ENCODE results near the gene KRT74.

The KRT74 gene

DNA sequence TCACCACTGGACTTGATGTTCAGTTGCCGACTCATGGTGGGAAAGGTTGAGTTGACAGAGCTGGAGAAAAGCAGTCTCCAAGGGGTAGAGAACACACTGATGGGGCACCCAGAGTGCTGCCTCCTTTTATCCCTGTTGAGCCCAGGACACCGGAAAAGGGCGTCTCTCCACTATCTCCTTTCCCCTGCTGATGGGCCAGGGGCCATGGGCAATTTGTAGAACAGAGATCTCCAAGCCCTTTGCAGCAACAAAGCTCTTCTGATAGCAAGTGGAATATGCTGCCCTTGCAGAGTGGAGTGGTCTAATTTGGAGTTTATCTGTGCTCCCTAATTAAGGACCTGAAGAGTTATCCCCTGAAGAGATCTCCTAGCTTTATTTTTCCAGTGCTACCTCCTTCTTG is at the start of gene KRT74:
Gene KRT74 (minus strand): TSS at position 101 of the 400 bp plus-strand sequence. CDS start 66 bp downstream, at position 35.
- Mint-ChIP-seq H3K27me3 (peaks cover 10 to 23% of the 10 kb centered on the region in 2 donors), H3K27ac (no peak within 1 kb of the TSS), H3K36me3 (no peaks in the 10 kb centered on the region), H3K9me3 (no peaks in the 10 kb centered on the region), H3K4me3 (no peak within 1 kb of the TSS), H3K4me1 (no peaks in the 10 kb centered on the region)
- DNase-seq (no peak), ATAC-seq (replicated peaks) (no peak)

DNA sequence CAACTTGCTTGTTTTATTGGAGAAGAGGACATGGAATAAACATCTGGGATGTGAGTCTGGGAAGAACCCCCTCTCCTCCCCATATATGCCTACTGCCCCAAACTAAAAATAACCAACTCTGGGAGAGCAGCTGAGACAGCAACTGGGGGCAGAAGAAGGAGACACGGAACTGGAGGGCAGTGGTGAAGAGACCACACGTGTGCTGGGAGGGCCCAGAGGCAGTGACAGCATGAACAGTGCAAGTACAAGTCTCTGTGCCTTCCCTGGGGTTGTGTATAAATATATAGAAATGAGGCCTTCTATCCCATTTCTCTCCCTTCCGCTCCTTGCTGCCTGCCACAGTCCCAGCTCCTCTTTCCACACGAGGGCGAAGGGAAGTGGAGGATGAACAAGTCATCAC is 48.7 kb upstream of the KRT74 start:
- H3K9me3 Mint-ChIP-seq = peaks cover 0 to 8% of the 10 kb centered on the region in 2 donors
- no peak overlapping the region for H3K27ac Mint-ChIP-seq
- peaks cover 16 to 19% of the 10 kb centered on the region in 2 donors for H3K27me3 Mint-ChIP-seq
- no peaks in the 10 kb centered on the region for H3K4me1 Mint-ChIP-seq
- H3K36me3 Mint-ChIP-seq = no peaks in the 10 kb centered on the region
- H3K4me3 Mint-ChIP-seq = no peak overlapping the region
- no peak for ATAC-seq (replicated peaks)
- no peak for DNase-seq

DNA sequence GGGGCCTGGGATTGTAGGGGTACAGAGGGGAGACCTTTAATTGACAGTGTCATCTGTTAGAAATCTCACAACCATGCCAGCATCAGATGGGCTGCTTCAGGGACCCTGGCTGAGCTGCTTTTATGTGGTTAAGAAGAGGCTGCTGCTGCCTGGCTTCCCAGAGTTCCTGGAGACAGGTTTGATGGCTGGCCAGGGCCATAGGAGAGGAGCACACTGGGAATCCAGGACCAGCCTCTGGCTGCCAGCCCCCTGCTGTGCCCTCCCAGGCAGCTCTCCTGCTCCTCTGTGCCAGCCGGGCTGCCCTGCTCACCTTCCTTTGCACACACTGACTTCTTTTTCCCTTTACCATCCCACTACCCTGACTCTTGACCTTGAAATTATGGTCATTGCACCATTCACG is 45.2 kb upstream of the KRT74 start:
- Mint-ChIP-seq H3K36me3 (no peaks in the 10 kb centered on the region), H3K9me3 (peaks cover 0 to 8% of the 10 kb centered on the region in 2 donors), H3K4me1 (no peaks in the 10 kb centered on the region), H3K4me3 (no peak overlapping the region), H3K27ac (no peak overlapping the region), H3K27me3 (peaks cover 21 to 26% of the 10 kb centered on the region in 2 donors)
- ATAC-seq (replicated peaks) (no peak), DNase-seq (no peak)

DNA sequence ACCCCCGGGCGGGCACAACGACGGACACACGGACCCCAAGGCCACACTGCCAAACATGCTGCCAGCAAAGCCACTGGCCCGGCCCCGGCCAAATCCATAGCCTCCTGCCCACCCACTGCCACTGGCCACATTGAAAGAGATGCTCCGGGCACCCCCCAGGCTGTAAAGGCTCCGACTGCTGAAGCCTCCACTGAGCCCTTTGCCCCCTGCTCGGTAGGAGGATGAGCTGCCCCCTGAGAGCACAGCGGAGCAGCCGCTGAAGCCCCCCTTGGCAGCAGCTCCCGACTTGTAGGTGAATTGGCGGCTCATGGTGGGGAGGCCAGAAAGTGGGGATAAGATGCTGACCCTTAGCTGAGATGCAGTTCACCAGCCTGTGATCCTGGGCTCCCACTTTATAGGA is 44.6 kb upstream of the KRT74 start, which contains the start of gene KRT73:
Gene KRT73 (minus strand): TSS at position 344 of the 400 bp plus-strand sequence. CDS start 35 bp downstream, at position 309.
- ATAC-seq (replicated peaks) (no peak), DNase-seq (no peak)
- no peak within 1 kb of the TSS for H3K27ac Mint-ChIP-seq
- H3K4me3 Mint-ChIP-seq = no peak within 1 kb of the TSS
- no peaks in the 10 kb centered on the region for H3K36me3 Mint-ChIP-seq
- no peaks in the 10 kb centered on the region for H3K4me1 Mint-ChIP-seq
- peaks cover 0 to 7% of the 10 kb centered on the region in 2 donors for H3K9me3 Mint-ChIP-seq
- peaks cover 21 to 26% of the 10 kb centered on the region in 2 donors for H3K27me3 Mint-ChIP-seq

DNA sequence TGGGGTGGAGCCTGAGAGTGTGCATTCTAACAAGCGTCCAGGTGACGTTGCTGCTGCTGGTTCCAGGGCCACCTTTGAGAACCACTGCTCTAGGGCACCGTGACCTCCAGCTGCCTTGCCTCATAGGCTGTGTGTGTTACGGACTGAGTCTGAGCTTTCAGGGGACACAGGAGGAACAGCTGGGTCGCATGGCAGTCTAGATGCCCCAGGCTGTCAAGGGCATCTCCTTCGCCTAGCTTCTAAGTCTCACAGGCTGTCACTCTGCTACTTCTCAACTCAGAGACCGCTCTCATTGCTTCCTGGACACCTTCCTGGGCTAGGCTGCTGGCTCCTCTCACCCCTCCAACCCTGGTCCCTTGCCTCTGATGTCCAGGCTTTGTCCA is 43.8 kb upstream of the KRT74 start:
- peaks cover 21 to 22% of the 10 kb centered on the region in 2 donors for H3K27me3 Mint-ChIP-seq
- H3K4me1 Mint-ChIP-seq = no peaks in the 10 kb centered on the region
- H3K27ac Mint-ChIP-seq = no peak overlapping the region
- DNase-seq = no peak
- no peak overlapping the region for H3K4me3 Mint-ChIP-seq
- H3K9me3 Mint-ChIP-seq = no peaks in the 10 kb centered on the region
- no peaks in the 10 kb centered on the region for H3K36me3 Mint-ChIP-seq
- ATAC-seq (replicated peaks) = no peak

DNA sequence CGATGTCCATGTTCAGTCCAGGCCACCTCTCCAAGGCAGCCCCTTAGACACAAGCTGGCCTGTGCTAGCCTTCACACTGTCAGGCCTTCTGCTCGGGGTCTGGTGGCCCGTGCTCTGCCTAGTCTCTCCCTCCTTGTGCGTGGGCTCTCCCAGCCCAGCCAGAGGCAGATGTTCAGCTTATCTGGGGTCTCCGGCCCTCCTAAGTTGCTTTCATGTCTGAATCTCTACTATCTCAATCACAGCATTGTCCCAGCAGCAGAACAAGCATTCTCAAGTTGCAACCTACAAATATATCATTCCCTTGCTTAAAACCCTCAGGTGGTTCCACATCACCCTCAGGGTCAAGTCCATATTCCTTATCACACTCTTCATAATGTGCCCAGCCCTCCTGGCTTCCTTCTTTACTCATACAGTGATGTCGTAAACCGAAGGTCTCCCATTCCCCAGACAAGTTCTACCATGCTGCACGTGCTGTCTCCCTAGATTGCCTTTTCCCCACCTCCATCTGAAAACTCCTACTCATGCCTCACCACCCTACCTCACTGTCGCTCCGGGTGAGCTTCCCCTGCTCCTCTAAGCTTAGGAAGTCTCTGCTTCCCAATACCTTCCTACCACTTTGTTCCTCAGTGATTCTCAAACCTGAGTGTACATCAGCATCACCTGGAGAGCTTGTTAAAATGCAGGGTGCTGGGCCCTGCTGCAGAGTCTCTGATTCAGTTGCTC is 43.2 kb upstream of the KRT74 start:
- no peak for ATAC-seq (replicated peaks)
- DNase-seq = no peak
- Mint-ChIP-seq H3K9me3 (no peaks in the 10 kb centered on the region), H3K27ac (no peak overlapping the region), H3K36me3 (no peaks in the 10 kb centered on the region), H3K4me1 (no peaks in the 10 kb centered on the region), H3K4me3 (no peak overlapping the region), H3K27me3 (peaks cover 22 to 24% of the 10 kb centered on the region in 2 donors)

DNA sequence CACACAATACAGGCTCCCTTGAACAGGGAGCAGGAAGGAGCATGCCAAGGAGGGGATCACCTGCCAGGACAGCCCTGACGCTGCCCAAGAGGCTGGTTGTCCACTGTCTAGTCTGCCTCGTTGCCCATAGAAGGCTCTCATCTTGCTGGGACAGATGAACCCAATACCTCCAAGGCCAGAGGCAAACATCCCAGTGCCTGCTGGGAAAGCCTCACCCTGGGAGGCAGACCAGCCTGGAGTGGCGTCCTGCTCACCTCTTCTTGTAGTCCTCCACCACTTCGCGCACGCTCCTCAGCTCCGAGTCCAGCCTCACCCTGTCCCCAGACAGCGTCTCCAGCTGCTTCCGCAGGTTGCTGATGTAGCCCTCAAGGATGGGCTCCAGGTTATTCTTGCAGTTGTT is 42.3 kb upstream of the KRT74 start:
- ATAC-seq (replicated peaks) (no peak), DNase-seq (no peak)
- H3K27ac Mint-ChIP-seq = no peak overlapping the region
- no peaks in the 10 kb centered on the region for H3K4me1 Mint-ChIP-seq
- peaks cover 25 to 26% of the 10 kb centered on the region in 2 donors for H3K27me3 Mint-ChIP-seq
- no peak overlapping the region for H3K4me3 Mint-ChIP-seq
- H3K36me3 Mint-ChIP-seq = no peaks in the 10 kb centered on the region
- H3K9me3 Mint-ChIP-seq = no peaks in the 10 kb centered on the region

DNA sequence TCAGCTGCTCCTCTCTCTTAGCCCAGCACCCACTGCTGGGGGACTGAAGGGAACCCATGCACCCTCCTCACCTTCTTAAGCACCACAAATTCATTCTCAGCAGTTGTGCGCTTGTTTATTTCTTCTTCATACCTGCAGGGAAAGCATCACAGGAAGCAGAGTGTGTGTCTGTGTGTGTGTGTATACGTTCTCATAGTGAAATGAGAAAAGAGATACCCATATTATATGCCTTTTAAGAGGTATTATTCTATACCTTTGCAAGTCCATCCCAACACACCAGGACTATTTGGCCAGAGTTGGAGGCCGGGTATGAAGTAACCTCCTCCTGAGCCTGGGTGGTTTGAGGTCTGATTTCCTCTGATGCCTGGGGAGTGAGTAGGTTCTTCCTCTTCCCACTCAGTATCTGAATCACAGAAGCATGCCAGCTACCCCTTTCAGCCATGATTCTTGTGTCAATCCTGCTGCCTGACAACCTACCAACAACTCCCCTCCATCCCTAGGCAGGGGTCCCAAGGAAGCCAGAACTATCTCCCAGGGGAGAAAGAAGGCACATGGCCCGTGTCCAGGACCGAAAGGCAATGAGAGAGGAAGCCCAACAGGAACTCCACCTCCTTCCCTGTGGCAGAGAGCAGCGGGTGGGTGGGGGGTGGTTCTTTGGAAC is 41.7 kb upstream of the KRT74 start:
- no peak for ATAC-seq (replicated peaks)
- Mint-ChIP-seq H3K4me3 (no peak overlapping the region), H3K36me3 (no peaks in the 10 kb centered on the region)

DNA sequence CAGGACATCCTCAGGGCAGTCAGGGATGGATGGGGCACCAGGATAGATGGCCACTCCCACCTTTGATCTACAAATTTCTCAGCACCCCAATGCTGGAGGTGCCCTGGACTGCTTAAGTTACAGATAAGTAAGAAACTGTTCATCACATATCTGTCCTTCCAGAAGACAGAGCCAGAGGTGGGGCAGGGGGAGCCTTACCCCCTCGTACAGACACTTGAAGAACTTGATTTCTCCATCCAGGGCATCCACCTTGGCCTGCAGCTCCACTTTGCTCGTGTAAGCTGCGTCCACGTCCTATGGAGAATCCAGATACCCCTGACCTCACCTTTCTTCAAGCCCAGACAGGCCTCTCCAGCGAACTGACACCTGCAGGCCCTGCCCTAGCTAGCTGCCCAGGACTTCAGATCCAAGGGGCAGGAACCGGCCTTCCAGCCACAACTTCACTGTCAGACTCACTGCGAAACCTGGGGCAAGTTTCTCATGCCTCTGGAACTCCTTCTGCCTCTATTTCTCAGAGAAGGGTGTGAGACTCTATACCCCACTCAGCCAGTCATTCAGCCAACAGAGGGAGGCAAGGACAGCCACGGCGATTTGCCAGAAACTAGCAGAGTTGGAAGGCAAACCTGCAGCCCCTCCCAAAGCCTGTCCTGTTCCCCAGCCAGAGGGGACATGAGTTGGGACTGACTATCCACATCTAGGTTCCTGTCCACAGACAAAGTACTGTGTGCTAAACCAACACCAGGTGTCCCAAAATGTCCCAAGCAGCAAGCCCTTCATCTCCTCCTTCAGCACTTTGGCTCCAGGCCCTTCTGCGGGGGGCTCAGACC is 41.0 kb upstream of the KRT74 start:
- no peak overlapping the region for H3K4me3 Mint-ChIP-seq
- ATAC-seq (replicated peaks) = no peak

More for the DNA sequence above, 41.7 kb upstream of the KRT74 start:
- H3K4me1 Mint-ChIP-seq = no peaks in the 10 kb centered on the region
- no peaks in the 10 kb centered on the region for H3K9me3 Mint-ChIP-seq
- no peak for DNase-seq
- H3K27ac Mint-ChIP-seq = no peak overlapping the region
- peaks cover 25 to 26% of the 10 kb centered on the region in 2 donors for H3K27me3 Mint-ChIP-seq

DNA sequence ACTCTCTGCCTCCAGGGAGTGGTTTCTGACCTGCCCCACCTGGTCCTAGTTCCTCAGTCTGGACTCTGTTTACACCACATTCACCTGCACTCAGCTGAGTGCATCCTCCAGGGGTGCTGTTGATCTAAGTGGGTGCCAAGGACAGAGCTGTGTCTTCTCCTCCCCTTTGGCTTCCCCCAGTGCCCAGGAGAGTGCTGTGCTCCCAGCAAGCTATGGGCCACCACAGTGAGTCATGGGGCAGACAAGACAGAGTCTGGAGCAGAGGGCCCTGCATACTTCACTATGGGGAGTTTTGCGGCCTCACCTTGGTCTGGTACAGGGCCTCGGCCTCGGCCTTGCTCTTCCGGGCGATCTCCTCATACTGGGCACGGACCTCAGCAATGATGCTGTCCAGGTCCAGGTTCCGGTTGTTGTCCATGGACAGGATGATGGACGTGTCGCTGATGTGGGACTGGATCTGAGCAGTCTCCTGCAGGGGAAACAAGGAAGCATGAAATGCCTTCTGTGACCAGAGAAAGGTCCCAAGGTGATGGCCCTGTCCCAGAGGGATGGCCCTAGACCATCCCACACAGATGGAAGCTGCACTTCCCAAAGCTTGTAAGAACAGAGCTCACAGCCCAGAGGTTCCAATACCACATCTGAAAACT is 39.9 kb upstream of the KRT74 start:
- no peak overlapping the region for H3K27ac Mint-ChIP-seq
- H3K4me1 Mint-ChIP-seq = no peaks in the 10 kb centered on the region
- ATAC-seq (replicated peaks) = no peak
- H3K27me3 Mint-ChIP-seq = peaks cover 19 to 29% of the 10 kb centered on the region in 2 donors
- DNase-seq = no peak
- no peaks in the 10 kb centered on the region for H3K36me3 Mint-ChIP-seq
- no peaks in the 10 kb centered on the region for H3K9me3 Mint-ChIP-seq
- H3K4me3 Mint-ChIP-seq = no peak overlapping the region

More for the DNA sequence above, 41.0 kb upstream of the KRT74 start:
- H3K27me3 Mint-ChIP-seq = peaks cover 25 to 26% of the 10 kb centered on the region in 2 donors
- H3K4me1 Mint-ChIP-seq = no peaks in the 10 kb centered on the region
- H3K9me3 Mint-ChIP-seq = no peaks in the 10 kb centered on the region
- no peak overlapping the region for H3K27ac Mint-ChIP-seq
- DNase-seq = no peak
- H3K36me3 Mint-ChIP-seq = no peaks in the 10 kb centered on the region

DNA sequence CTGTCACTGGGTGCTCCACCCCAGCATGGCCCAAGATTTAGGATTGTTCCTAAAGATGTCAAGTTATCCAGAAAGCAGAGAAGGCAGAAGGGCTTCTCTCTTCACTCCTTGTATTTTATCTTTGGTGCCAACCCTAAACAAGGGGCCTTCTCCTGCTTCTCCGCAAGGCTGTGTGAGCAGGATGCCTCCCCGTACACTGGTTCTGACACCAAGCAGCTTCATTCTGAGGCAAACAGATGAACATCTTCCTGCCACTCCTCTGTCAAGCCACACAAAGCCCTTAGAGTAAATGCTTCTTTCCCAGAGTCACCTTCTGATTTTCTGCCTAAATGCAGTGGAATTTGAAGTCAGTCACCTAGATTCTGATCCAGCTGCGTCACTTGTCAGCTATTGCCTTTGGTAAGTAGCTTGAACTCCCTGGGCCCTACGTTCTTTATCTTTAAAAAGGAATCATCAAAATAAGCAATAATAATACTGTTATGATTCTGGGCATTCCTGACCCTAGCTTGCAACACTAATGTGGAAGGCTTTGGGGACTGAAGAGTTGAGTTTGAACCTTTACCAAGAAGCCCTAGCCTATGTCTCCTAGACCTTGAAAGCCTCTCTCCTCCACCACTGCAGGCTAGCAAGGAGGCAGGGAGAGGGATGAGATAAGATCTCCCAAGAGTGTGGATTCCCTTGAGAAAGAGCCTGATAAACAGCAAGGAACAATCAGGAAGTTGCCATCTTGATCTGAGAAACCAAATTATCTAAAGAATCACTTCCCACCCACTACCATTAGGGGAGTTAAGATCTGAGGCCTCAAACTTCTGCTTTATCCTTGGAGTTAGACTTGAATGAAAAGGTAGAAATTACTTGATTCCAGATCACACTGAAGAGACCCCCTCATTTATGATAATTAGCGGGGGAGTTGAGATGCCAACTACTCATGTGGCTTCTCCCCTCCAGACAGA is 39.1 kb upstream of the KRT74 start:
- Mint-ChIP-seq H3K36me3 (no peaks in the 10 kb centered on the region), H3K9me3 (no peaks in the 10 kb centered on the region), H3K4me3 (no peak overlapping the region), H3K27me3 (peaks cover 22 to 34% of the 10 kb centered on the region in 2 donors), H3K27ac (no peak overlapping the region), H3K4me1 (no peaks in the 10 kb centered on the region)
- DNase-seq (no peak), ATAC-seq (replicated peaks) (no peak)

DNA sequence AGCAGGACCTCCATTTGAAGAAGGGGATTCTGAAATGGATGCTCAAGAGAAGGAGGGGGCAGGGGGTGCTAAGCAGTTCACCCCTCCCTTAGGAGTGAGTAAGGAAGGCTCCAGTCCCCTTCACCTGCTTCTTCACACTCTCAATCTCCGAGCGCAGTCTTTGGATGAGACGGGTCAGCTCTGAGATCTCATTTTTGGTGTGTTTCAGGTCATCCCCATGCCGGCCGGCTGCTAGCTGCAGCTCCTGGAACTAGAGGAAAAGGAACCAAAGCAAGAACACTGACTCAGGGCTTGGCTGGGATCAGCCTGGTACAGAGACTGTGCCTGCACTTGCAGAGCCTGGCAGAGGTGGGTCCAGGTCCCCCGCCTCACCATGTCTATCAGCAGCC is 37.4 kb upstream of the KRT74 start:
- Mint-ChIP-seq H3K4me1 (no peaks in the 10 kb centered on the region), H3K4me3 (no peak overlapping the region), H3K9me3 (no peaks in the 10 kb centered on the region), H3K27ac (no peak overlapping the region), H3K27me3 (peaks cover 21 to 37% of the 10 kb centered on the region in 2 donors), H3K36me3 (no peaks in the 10 kb centered on the region)
- no peak for DNase-seq
- no peak for ATAC-seq (replicated peaks)
